Activated CD4-positive, alpha-beta T cell treated with anti-CD3 and anti-CD28 coated beads, Interleukin-2, amount 10 ng/mL, durations not matched to agents 7 days and 5 days (primary cell): ENCODE results near the gene ORM1. TPM values are rescaled to one million over a fixed set of nuclear protein-coding genes. Genes with fewer than 3 reads are reported as not detected.

Experiments
- CTCF ChIA-PET: fragments of 350-600 bp; sonication (Branson Sonifier 250); formaldehyde crosslinking; loops from one replicate; lab custom pipeline; 2021; ENCODE audit warnings: antibody characterized with exemption; lab: Charles Lee
- POLR2A ChIA-PET: fragments of 350-600 bp; sonication (Branson Sonifier 250); formaldehyde crosslinking; loops from one replicate; lab custom pipeline; 2021; ENCODE audit warnings: antibody characterized with exemption; lab: Charles Lee
- DNase-seq: peaks from one replicate; pipeline ENCODE4 v3.0.0-alpha.2; 2020
- H3K27ac Mint-ChIP-seq: one replicate; pipeline ENCODE4 v1.8.0; 2021; ENCODE audit warnings: mild to moderate bottlenecking, moderate library complexity, mixed read lengths
- H3K27me3 Mint-ChIP-seq: one replicate; pipeline ENCODE4 v1.8.0; 2021; ENCODE audit warnings: mixed read lengths
- H3K36me3 Mint-ChIP-seq: one replicate; pipeline ENCODE4 v1.8.0; 2021; ENCODE audit warnings: low read depth, mixed read lengths
- H3K4me1 Mint-ChIP-seq: one replicate; pipeline ENCODE4 v1.8.0; 2021; ENCODE audit warnings: mixed read lengths
- H3K4me3 Mint-ChIP-seq: one replicate; pipeline ENCODE4 v1.8.0; 2021; ENCODE audit warnings: mild to moderate bottlenecking, moderate library complexity, mixed read lengths
- H3K9me3 Mint-ChIP-seq: one replicate; pipeline ENCODE4 v1.8.0; 2021; ENCODE audit warnings: mixed read lengths
- total RNA-seq, 2 experiments: library from RNA; stranded (reverse); gene quantifications; one replicate each; pipeline ENCODE4 v1.2.3, GENCODE V29; 2021

ORM1 gene
- total RNA-seq, 2 experiments from 2014 or later = not detected

DNA sequence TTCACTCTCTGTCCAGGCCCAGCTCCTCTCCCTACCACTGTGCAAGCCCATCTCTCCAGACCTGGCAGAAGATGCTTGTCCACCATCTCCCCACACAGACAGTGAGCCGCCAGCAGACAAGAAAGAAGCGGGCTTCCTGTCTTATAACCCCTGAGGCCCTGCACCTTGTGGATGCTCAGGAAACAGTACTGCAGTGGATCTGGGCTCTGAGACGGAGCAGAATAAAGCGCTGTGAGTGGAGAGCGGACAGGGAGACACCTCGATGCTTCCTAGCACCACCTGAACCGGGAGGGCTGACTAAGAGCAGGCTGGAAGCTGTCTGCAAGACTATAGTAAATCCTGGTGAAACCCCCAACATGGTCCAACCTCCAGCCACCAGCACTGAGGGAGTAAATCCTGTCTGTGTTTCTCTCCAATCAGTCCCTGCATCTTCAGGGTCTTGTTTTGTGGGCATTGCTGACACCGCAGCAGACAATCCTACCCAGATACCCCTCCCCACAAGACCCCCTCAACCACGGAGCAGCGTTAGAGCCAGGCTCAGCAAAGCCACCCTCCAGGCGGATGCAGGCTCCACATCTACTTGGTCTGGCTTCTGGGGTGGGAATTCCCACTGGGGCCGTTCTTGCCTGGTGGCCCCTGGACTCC, 25.5 kb downstream of the ORM1 start:
- no peak for DNase-seq
- POLR2A ChIA-PET = no interaction called here
- Mint-ChIP-seq H3K4me1 (peaks cover 52% of the 10 kb centered on the region), H3K27me3 (no peaks in the 10 kb centered on the region), H3K27ac (peak overlapping the region; percentile 31), H3K9me3 (no peaks in the 10 kb centered on the region), H3K4me3 (no peak overlapping the region), H3K36me3 (peaks cover 87% of the 10 kb centered on the region)
- CTCF ChIA-PET = interaction anchor here (0.9 to 1.2 kb wide), 4 partner anchors 15 to 58 kb away, joined by 3 to 4 read pairs (median 3); no protein-coding TSS in a partner anchor

DNA sequence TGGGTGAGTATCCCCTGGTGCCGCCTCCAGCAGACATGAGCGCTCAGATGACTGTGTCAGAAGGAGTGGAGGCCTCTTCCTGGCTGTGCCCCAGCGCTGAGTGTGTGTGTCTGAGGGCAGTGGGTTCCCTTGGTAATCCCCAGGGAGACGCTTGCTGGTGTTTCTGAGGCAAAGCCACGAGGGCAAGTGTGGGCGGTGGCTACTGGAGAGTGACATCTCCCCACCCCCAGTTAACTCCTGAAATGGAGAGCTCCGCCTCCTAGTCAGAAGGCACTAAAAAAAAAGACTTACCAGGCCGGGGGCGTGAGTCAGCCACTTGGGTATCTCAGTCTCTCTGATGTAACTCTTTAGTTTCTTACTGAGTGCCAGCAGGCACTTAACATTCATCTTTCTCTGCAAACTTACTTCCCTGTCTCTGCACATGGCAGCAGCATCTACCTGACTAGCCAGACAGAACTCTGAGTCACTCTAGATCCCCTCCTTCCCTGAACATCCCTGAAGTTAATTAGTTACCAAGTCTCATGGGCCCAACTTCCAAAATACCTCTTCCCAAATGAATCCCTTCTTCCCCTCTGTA, 26.1 kb downstream of the ORM1 start:
- Mint-ChIP-seq H3K27ac (peak overlapping the region; percentile 78), H3K36me3 (peaks cover 84% of the 10 kb centered on the region), H3K27me3 (no peaks in the 10 kb centered on the region), H3K4me3 (peak overlapping the region; percentile 28), H3K4me1 (peaks cover 50% of the 10 kb centered on the region), H3K9me3 (no peaks in the 10 kb centered on the region)
- peak; percentile 62 for DNase-seq
- POLR2A ChIA-PET = no interaction called here
- CTCF ChIA-PET = interaction anchor here (0.7 to 1.3 kb wide), 4 partner anchors 14 to 86 kb away, joined by 3 read pairs; no protein-coding TSS in a partner anchor

DNA sequence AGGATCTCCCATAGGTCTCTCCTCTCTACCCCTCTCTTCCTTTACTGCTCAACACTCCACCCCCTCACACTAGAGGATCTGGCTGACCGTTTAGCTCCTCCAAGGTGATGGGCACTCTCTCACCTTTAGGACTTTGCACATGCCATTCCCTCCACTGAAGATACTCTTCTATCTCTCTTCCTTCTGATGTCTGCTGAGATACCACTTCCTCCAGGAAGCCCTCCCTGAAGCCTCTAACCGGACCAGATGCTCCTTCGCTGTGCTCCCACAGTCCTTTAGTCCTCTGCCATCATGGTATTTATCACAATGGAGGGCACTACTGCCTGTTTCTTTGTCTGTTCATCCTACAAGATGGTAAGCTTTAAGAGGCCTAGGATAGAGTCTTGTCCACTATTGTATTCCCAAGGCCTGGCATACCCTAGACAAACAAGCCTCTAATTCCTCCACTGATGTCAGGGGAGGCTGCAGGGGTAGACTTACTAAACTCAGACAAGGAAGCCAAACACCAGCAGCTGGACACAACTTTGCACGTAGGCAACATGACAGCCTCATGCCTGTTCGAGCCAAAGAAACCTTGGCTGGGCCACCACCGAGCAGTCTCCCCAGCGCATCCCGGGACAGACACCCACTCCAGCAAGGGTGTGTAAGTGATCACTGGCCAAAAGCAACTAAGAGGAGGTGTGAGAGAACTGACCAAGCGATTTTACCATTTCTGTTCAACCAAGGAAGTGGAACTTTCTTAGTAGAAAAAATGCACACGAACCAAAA, 27.0 kb downstream of the ORM1 start:
- POLR2A ChIA-PET = interaction anchor here (0.6 kb wide), 1 partner anchor 34 kb away, joined by 3 read pairs; no protein-coding TSS in a partner anchor
- CTCF ChIA-PET = interaction anchor here (0.7 to 1.6 kb wide), 4 partner anchors 10 to 15 kb away, joined by 3 to 5 read pairs (median 3); no protein-coding TSS in a partner anchor
- H3K27ac Mint-ChIP-seq = peak overlapping the region; percentile 78
- H3K27me3 Mint-ChIP-seq = no peaks in the 10 kb centered on the region
- no peaks in the 10 kb centered on the region for H3K9me3 Mint-ChIP-seq
- no peak for DNase-seq
- no peak overlapping the region for H3K4me3 Mint-ChIP-seq
- peaks cover 46% of the 10 kb centered on the region for H3K4me1 Mint-ChIP-seq
- peaks cover 81% of the 10 kb centered on the region for H3K36me3 Mint-ChIP-seq

DNA sequence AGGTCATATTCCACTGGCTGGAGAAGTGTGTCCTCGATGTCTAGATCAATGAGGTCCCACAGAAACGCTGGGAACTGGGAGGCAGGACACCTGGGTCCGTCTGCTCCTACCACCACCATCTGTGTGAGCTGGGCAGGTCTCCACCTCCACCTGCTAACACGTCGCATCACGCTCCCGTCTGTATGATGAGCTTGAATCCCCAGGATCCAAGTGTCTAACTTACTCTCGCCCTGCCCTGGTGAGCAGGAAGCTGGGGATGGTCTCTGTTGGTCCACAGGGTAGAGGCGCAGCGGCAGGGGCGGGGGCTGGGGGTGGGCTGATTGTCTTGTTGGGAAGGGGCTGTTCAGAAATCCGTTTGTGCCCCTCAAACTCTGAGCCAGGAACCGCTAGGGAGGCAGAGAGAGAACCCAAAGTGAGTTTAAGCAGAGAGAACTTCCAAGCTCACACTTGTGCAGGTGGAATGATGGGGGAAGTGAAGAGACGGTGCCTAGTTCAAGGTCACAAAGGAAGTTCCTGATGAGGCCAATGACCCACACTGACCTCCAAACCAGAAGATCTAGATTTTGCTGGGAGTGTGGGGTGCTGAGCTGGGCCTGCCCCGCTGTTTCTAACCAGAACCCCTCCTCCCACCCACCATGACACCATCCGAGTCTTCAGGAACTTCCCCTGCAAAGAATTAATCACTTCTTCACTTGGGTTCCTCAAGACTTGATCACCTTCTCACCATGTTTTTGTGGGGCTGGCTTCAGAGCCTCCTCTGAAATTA, 27.9 kb downstream of the ORM1 start:
- CTCF ChIA-PET = interaction anchor here (0.7 to 1.6 kb wide), 3 partner anchors 11 to 17 kb away, joined by 3 to 5 read pairs (median 3); no protein-coding TSS in a partner anchor
- POLR2A ChIA-PET = no interaction called here
- no peak for DNase-seq
- no peaks in the 10 kb centered on the region for H3K27me3 Mint-ChIP-seq
- no peak overlapping the region for H3K4me3 Mint-ChIP-seq
- peaks cover 78% of the 10 kb centered on the region for H3K36me3 Mint-ChIP-seq
- H3K27ac Mint-ChIP-seq = peak overlapping the region; percentile 78
- no peaks in the 10 kb centered on the region for H3K9me3 Mint-ChIP-seq
- H3K4me1 Mint-ChIP-seq = peaks cover 46% of the 10 kb centered on the region

DNA sequence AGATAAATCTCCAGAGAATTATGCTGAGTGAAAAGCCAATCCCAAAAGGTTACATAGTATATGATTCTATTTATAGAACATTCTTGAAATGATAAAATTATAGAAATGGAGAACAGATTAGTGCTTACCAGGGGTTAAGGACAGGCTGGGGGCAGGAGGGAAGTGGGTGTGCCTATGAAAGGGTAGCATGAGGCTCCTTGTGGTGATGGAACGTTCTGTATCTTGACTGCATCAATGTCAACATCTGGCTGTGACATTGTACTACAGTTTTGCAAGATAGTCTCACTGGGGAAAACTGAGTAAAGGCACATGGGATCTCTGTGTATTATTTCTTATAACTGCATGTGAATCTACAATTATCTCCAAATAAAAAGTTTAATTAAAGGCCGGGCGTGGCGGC, 29.0 kb downstream of the ORM1 start:
- H3K27ac Mint-ChIP-seq = peak overlapping the region; percentile 50
- ChIA-PET CTCF (interaction anchor here (1.1 to 2.6 kb wide), 5 partner anchors 11 to 32 kb away, joined by 3 to 6 read pairs (median 4); no protein-coding TSS in a partner anchor), POLR2A (interaction anchor here (0.7 kb wide), 1 partner anchor 35 kb away, joined by 3 read pairs; no protein-coding TSS in a partner anchor)
- DNase-seq = no peak
- no peaks in the 10 kb centered on the region for H3K27me3 Mint-ChIP-seq
- peaks cover 51% of the 10 kb centered on the region for H3K4me1 Mint-ChIP-seq
- no peak overlapping the region for H3K4me3 Mint-ChIP-seq
- H3K36me3 Mint-ChIP-seq = peaks cover 78% of the 10 kb centered on the region
- H3K9me3 Mint-ChIP-seq = no peaks in the 10 kb centered on the region

DNA sequence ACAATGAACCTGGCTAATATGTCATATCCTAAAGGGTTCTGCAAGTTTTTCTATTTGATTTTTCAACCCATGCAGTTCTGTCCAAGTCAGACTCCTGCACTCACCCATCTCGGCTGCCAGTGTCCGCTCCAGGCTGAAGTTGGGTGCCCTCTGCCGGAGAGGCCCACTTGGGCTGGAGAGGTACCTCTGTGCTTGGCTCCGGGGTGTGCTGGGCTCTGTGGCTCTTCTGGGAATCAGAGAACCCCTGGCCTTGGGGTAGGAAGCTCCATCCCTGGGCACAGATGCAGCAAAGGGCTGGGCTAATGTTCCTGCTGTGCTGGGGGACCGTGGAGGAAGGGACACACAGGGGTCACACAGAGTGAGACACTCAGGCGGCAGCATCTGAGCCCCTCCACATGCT, 32.9 kb downstream of the ORM1 start:
- no peak for DNase-seq
- Mint-ChIP-seq H3K27me3 (no peaks in the 10 kb centered on the region), H3K27ac (peak overlapping the region; percentile 9), H3K4me3 (no peak overlapping the region), H3K36me3 (peaks cover 75% of the 10 kb centered on the region), H3K4me1 (peaks cover 44% of the 10 kb centered on the region), H3K9me3 (no peaks in the 10 kb centered on the region)
- POLR2A ChIA-PET = interaction anchor here (1.1 kb wide), 1 partner anchor 14 kb away, joined by 4 read pairs; no protein-coding TSS in a partner anchor
- CTCF ChIA-PET = interaction anchor here (0.8 to 2.0 kb wide), 6 partner anchors 9 to 74 kb away, joined by 3 to 7 read pairs (median 3); no protein-coding TSS in a partner anchor

DNA sequence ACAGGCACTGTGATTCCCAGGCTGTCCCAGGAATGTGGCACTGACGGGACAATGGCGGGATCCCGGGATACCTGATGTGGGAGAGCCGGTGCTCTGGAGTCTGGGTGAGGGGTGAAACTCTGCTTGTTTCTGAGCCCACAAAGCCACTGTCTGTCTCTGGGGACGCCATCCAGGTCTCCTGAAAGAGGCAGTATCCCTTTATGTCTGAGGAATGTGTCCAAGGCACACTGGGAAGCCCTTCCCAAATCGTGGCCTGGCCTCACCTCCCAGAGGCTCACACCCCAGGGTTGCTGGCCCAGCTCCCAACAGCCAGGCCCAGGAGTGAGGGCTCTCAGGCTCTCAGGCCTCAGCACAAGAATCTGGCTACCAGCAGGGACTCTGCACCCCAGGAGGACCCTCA, 33.9 kb downstream of the ORM1 start:
- H3K4me3 Mint-ChIP-seq = no peak overlapping the region
- H3K4me1 Mint-ChIP-seq = peaks cover 45% of the 10 kb centered on the region
- CTCF ChIA-PET = interaction anchor here (0.8 to 2.0 kb wide), 6 partner anchors 8 to 73 kb away, joined by 3 to 7 read pairs (median 3); no protein-coding TSS in a partner anchor
- POLR2A ChIA-PET = no interaction called here
- no peaks in the 10 kb centered on the region for H3K9me3 Mint-ChIP-seq
- H3K27ac Mint-ChIP-seq = peak overlapping the region; percentile 46
- no peaks in the 10 kb centered on the region for H3K27me3 Mint-ChIP-seq
- peaks cover 79% of the 10 kb centered on the region for H3K36me3 Mint-ChIP-seq
- no peak for DNase-seq

DNA sequence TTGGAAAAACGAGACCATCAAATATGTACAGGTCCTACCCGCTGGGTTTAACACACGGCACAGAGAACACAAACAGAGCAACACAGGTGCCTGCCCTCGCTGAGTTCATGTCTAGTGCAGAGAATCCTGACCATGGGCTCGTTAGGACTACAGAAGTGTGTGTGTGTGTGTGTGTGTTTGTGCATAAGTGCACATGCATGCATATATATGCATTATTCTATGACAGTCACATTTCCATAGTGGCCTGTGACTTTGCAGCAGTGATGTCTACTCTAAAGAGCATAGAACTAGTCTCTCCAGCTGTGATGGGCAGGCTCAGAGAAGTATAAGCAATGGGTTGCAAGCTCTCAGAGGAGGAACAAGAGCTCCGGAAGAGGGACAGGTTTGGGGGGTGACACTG, 34.5 kb downstream of the ORM1 start:
- H3K36me3 Mint-ChIP-seq = peaks cover 79% of the 10 kb centered on the region

DNA sequence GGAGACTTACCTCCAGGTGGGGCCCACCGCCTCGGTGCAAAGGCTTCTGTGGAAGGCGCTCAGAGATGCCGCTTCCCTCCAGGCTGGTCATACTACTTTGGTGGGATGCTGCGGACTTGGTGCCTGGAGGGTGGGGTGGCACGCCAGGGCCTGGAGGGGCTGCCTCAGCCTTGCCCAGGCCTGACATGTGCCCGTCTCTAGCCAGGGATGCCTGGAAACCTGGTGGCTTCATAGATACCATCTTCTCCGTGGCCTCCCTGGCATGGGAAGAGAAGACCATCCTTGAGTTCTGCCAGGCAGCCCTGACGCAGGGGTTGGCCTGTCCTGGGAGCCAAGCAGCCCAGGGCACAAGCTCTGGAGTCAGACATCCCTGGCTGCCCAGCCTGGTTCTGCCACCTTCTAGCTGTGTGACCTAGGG, 35.0 kb downstream of the ORM1 start:
- POLR2A ChIA-PET = no interaction called here
- DNase-seq = no peak
- Mint-ChIP-seq H3K27ac (no peak overlapping the region), H3K27me3 (no peaks in the 10 kb centered on the region), H3K4me3 (no peak overlapping the region), H3K4me1 (peaks cover 38% of the 10 kb centered on the region), H3K9me3 (no peaks in the 10 kb centered on the region), H3K36me3 (peaks cover 79% of the 10 kb centered on the region)
- CTCF ChIA-PET = interaction anchor here (0.9 to 1.7 kb wide), 2 partner anchors 11 to 25 kb away, joined by 3 to 5 read pairs; no protein-coding TSS in a partner anchor

More for the DNA sequence above, 34.5 kb downstream of the ORM1 start:
- no peak for DNase-seq
- Mint-ChIP-seq H3K9me3 (no peaks in the 10 kb centered on the region), H3K27me3 (no peaks in the 10 kb centered on the region), H3K27ac (no peak overlapping the region), H3K4me3 (no peak overlapping the region), H3K4me1 (peaks cover 40% of the 10 kb centered on the region)
- ChIA-PET POLR2A (no interaction called here), CTCF (interaction anchor here (0.9 to 1.7 kb wide), 2 partner anchors 12 to 25 kb away, joined by 3 to 5 read pairs; no protein-coding TSS in a partner anchor)

DNA sequence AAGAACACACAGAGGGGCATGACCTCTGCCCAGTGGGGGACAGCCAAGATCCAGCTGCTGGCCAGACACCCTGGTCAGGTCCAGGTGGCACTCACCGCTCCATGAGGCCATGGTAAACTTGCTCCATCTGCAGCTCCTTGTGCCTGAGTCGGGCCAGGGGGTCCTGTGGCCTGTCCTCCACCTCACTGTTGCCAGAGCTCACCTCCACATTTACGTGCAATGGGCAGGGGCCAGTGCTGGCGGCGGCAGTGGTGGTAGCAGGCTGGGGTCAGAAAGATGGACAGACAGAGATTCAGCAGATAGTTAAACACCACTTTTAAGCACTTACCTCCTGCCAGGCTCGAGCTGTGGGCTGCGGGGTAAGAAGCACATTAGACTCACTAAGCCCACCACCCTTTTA, 36.9 kb downstream of the ORM1 start:
- DNase-seq = no peak
- Mint-ChIP-seq H3K4me1 (peaks cover 56% of the 10 kb centered on the region), H3K9me3 (no peaks in the 10 kb centered on the region), H3K36me3 (peaks cover 87% of the 10 kb centered on the region), H3K27ac (peak overlapping the region; percentile 76), H3K4me3 (no peak overlapping the region), H3K27me3 (no peaks in the 10 kb centered on the region)
- CTCF ChIA-PET = interaction anchor here (2.1 kb wide), 1 partner anchor 26 kb away, joined by 7 read pairs; no protein-coding TSS in a partner anchor
- POLR2A ChIA-PET = no interaction called here

DNA sequence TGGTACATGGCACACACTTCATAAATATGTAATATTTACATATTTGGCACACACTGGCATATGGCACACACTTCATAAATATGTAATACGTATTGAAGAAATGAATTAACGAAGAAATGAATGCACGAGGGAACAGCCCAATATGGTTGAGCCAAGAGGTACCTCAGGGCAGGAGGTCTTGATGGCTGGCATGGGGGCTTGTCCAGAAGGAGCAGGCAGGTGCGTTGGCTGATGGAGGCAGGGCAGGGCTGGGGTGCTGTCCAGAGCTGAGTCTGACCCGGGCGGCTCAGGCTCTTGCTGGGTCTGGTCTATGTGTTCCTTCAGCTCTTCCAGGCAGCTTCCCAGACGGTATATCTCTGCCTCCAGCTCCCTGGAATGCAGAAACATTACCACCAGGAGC, 38.6 kb downstream of the ORM1 start:
- ChIA-PET CTCF (interaction anchor here (2.1 kb wide), 1 partner anchor 24 kb away, joined by 7 read pairs; no protein-coding TSS in a partner anchor), POLR2A (no interaction called here)
- H3K4me1 Mint-ChIP-seq = peaks cover 69% of the 10 kb centered on the region
- no peak overlapping the region for H3K4me3 Mint-ChIP-seq
- H3K27me3 Mint-ChIP-seq = no peaks in the 10 kb centered on the region
- no peak for DNase-seq
- H3K27ac Mint-ChIP-seq = peak overlapping the region; percentile 76
- no peaks in the 10 kb centered on the region for H3K9me3 Mint-ChIP-seq
- peaks cover 89% of the 10 kb centered on the region for H3K36me3 Mint-ChIP-seq
